ENCODE data around the gene TMEFF2. TPM values are rescaled to one million over a fixed set of nuclear protein-coding genes. Genes with fewer than 3 reads are reported as not detected.

Gene TMEFF2
- total and polyA plus RNA-seq, 2 donors, result 3.5 to 4.7 TPM

DNA sequence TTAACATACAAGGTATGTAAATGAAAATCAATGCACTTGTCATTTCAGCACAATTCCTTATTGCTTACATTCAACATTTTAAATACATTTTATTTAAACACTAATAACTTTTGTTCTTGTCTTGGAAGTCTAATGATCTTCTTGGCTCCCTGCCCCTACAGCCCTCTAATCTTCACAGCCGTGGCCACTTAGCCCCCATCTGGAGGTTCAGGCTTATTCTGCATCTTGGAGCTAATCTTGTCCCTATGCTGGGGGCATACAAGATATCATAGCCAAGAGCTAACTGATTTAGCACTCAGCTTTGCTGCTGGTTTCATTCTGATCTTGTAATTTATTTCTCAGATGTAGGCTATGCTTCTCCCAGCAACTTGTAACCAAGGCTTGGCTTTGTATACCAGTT, 140.8 kb downstream of the TMEFF2 start:
- no peaks in the 10 kb centered on the region for H3K4me1 ChIP-seq (ENCODE audit: insufficient read depth)
- H3K4me3 ChIP-seq (ENCODE audit: low read depth, low read length), result no peak overlapping the region
- DNase-seq (ENCODE audit: extremely low spot score), result no peak
- H3K36me3 ChIP-seq (ENCODE audit: insufficient read depth), result no peaks in the 10 kb centered on the region
- 43% methylated on average over 1 of the region's 1 CpG for WGBS
- no peak overlapping the region for H3K27ac ChIP-seq (ENCODE audit: low read depth)

DNA sequence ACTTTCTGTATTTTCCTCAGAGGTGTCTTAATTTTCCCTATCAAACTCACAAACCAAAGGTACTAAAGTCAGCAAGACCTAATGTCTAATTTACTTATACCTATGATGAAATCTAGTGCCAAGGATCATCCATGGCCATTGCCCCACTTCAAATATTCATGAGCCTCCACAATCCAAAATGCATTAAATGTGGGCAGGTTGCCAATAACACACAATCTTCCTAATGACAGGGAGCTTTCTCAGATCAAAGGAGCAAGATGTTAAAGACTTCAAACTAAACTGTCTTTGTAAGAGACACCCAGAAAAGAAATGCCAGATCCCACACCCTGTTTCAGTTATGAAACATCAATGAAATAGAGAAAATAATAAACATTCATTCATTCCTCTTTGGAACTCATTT, 143.2 kb downstream of the TMEFF2 start:
- DNase-seq (ENCODE audit: extremely low spot score), result no peak
- no peaks in the 10 kb centered on the region for H3K36me3 ChIP-seq (ENCODE audit: insufficient read depth)
- no peak overlapping the region for H3K4me3 ChIP-seq (ENCODE audit: low read depth, low read length)
- no peaks in the 10 kb centered on the region for H3K4me1 ChIP-seq (ENCODE audit: insufficient read depth)
- H3K27ac ChIP-seq (ENCODE audit: low read depth), result no peak overlapping the region

GRCh38 chr2:192049362-192049761, 145.4 kb downstream of the TMEFF2 start:
- no peak for DNase-seq (ENCODE audit: extremely low spot score)
- no peaks in the 10 kb centered on the region for H3K4me1 ChIP-seq (ENCODE audit: insufficient read depth)
- H3K4me3 ChIP-seq (ENCODE audit: low read depth, low read length), result no peak overlapping the region
- 97% methylated on average over 4 of the region's 4 CpGs for WGBS
- H3K27ac ChIP-seq (ENCODE audit: low read depth), result no peak overlapping the region
- H3K36me3 ChIP-seq (ENCODE audit: insufficient read depth), result no peaks in the 10 kb centered on the region

DNA sequence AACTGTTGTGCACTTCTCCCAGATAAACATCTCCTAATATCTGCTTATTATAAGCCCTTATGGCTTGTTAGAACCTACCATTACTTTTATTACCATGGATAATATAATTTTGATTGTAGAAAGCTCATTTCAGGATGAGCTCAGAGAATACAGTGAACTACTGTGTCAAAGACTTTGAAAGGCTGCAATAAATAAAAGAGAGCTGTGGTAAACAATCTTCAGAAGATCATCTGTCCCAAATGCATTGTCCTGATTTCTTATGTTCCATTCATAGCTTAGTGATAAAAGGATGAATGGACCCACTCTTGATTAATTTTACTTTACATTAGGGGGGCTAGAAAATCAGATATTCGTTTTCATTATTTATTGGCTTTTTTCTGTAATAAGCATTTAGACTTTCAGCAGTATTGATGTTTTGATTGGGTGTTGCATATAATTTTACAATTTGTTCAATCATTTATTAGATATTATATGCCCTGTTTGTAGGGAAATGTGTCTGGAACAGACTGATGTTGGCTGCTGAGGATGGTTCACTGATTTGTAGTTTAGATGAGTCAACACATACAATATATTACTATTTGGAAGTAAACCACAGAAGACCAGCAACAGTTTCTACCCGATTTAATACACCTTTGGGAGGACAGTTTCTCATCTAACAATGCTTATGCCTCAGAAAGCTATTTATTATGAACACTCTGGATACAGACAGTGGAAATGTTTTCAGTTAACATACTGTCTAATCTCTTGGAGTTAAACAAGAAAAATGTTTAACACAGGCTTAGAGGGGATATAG, 147.2 kb downstream of the TMEFF2 start:
- WGBS, result 73% methylated on average over 2 of the region's 2 CpGs
- no peak overlapping the region for H3K4me3 ChIP-seq (ENCODE audit: low read depth, low read length)

DNA sequence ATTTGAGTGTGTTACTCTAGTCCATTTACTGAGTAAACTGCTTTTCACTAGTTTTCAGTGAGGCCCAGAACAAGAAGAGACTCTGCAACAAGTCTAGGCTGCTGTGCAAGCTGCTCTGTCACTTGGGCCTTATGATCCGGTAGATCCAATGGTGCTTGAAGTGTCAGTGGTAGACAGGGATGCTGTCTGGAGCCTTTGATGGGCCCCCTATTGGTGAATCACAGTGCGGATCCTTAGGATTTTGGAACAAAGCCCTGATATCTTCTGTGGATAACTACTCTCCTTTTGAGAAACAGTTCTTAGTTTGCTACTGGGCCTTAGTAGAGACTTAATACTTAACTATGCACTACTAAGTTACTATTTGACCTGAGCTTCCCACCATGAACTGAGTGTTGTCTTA, 150.2 kb downstream of the TMEFF2 start:
- 98% methylated on average over 2 of the region's 2 CpGs for WGBS
- H3K27ac ChIP-seq (ENCODE audit: low read depth), result no peak overlapping the region
- H3K36me3 ChIP-seq (ENCODE audit: insufficient read depth), result no peaks in the 10 kb centered on the region
- no peak for DNase-seq (ENCODE audit: extremely low spot score)
- H3K4me3 ChIP-seq (ENCODE audit: low read depth, low read length), result no peak overlapping the region
- H3K4me1 ChIP-seq (ENCODE audit: insufficient read depth), result no peaks in the 10 kb centered on the region

More for the DNA sequence above, 147.2 kb downstream of the TMEFF2 start:
- no peaks in the 10 kb centered on the region for H3K36me3 ChIP-seq (ENCODE audit: insufficient read depth)
- H3K27ac ChIP-seq (ENCODE audit: low read depth), result no peak overlapping the region
- DNase-seq (ENCODE audit: extremely low spot score), result no peak
- no peaks in the 10 kb centered on the region for H3K4me1 ChIP-seq (ENCODE audit: insufficient read depth)

GRCh38 chr2:192043216-192043870, 151.4 kb downstream of the TMEFF2 start:
- Histone ChIP-seq H3K4me3 (ENCODE audit: low read depth, low read length) (no peak overlapping the region), H3K4me1 (ENCODE audit: insufficient read depth) (no peaks in the 10 kb centered on the region), H3K27ac (ENCODE audit: low read depth) (no peak overlapping the region), H3K36me3 (ENCODE audit: insufficient read depth) (no peaks in the 10 kb centered on the region)
- no peak for DNase-seq (ENCODE audit: extremely low spot score)
- 87% methylated on average over 6 of the region's 6 CpGs for WGBS

DNA sequence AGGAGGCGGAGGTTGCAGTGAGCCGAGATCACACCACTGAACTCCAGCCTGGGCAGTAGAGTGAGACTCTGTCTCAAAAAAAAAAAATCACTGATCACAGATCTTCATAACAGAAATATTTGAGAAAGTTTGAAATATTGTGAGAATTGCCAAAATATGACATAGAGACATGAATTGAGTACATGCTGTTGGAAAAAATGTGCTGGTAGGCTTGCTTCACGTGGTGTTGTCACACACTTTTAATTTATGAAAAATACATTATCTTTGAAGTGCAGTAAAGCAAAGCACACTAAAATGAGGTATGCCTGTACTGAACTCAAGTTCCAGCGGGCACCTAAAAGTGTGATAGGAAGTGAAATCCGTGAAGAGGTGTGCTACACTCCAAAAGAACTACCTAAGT, 152.6 kb downstream of the TMEFF2 start:
- Histone ChIP-seq H3K36me3 (ENCODE audit: insufficient read depth) (no peaks in the 10 kb centered on the region), H3K4me3 (ENCODE audit: low read depth, low read length) (no peak overlapping the region), H3K27ac (ENCODE audit: low read depth) (no peak overlapping the region), H3K4me1 (ENCODE audit: insufficient read depth) (no peaks in the 10 kb centered on the region)
- 96% methylated on average over 5 of the region's 5 CpGs for WGBS
- no peak for DNase-seq (ENCODE audit: extremely low spot score)

DNA sequence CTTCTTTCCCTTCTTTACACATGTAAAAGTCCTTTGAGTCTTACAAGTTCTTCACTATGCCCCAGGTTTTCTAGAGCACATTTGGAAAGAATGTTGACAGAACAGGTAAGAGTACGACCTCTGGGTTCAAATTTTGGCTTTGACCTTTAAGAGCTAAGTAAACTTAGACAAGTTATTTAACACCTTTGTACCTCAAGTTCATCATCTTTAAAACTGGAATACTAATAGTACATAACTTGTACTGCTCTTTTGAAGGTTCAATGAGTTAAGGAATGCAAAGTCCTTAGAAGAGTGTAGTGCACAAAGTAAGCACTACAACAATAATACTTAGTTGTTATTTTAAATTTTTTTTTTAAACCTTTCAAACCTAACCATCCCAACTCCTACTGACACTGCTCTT, 156.6 kb downstream of the TMEFF2 start:
- H3K27ac ChIP-seq (ENCODE audit: low read depth), result no peak overlapping the region
- no peak for DNase-seq (ENCODE audit: extremely low spot score)
- H3K4me1 ChIP-seq (ENCODE audit: insufficient read depth), result no peaks in the 10 kb centered on the region
- H3K36me3 ChIP-seq (ENCODE audit: insufficient read depth), result no peaks in the 10 kb centered on the region
- WGBS, result 85% methylated on average over 1 of the region's 1 CpG
- H3K4me3 ChIP-seq (ENCODE audit: low read depth, low read length), result no peak overlapping the region

DNA sequence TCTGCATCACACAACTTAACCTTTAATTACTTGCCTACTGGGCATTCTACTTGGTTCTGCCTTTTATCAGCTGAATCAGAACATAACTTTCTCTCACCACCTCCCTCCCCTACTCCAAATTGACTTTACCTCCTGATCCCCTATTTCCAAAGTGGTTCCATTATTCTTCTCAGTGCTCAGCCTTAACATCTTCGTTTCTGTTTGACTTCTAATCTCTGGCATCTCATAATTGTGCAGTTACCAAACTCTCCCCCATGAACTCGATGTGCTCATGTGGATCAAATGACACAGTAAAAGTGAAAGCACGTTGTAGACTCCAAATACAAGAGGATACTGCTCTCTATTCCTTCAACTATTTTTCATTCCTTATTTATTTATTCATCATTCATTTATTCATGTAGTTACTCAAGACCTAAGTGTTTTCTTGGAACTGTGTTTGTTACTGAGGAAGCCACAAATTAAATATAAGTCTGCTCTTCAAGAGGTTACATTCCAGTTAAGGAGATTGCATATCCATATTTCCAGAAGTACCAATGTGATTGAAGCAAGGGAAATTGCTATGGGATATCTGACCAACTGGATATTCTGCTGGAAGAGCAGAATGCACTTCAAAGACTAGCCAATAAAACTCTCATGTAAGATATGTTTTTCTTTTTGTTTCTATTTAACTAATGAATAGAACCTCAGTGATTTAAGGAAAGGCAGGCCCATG, 158.8 kb downstream of the TMEFF2 start:
- WGBS, result 19% methylated on average over 3 of the region's 3 CpGs
- DNase-seq (ENCODE audit: extremely low spot score), result no peak
- H3K36me3 ChIP-seq (ENCODE audit: insufficient read depth), result no peaks in the 10 kb centered on the region
- no peak overlapping the region for H3K4me3 ChIP-seq (ENCODE audit: low read depth, low read length)
- H3K27ac ChIP-seq (ENCODE audit: low read depth), result no peak overlapping the region
- H3K4me1 ChIP-seq (ENCODE audit: insufficient read depth), result no peaks in the 10 kb centered on the region

GRCh38 chr2:192030856-192031255, 163.9 kb downstream of the TMEFF2 start:
- Histone ChIP-seq H3K4me1 (ENCODE audit: insufficient read depth) (no peaks in the 10 kb centered on the region), H3K4me3 (ENCODE audit: low read depth, low read length) (no peak overlapping the region), H3K36me3 (ENCODE audit: insufficient read depth) (no peaks in the 10 kb centered on the region), H3K27ac (ENCODE audit: low read depth) (no peak overlapping the region)
- DNase-seq (ENCODE audit: extremely low spot score), result no peak
- WGBS, result 97% methylated on average over 3 of the region's 3 CpGs

DNA sequence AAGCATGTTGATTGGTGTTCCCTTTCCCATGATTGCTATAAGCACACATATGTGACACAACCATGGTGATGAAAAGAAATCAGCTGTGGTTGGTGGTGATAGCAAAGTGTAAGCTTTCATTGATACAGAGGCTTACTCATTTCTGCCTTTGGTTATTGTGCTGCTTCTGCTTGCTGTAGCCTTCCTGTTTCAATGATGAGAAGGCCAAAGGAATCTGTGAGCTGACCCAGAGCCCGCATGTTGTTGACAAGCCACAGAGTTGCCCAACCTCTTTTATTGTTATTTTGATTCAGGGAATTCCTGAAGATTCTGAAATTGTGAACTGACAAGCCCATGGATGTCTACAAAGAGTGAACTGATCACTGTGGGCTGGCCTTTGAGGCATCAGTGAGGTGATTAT, 164.4 kb downstream of the TMEFF2 start:
- no peaks in the 10 kb centered on the region for H3K36me3 ChIP-seq (ENCODE audit: insufficient read depth)
- H3K27ac ChIP-seq (ENCODE audit: low read depth), result no peak overlapping the region
- DNase-seq (ENCODE audit: extremely low spot score), result no peak
- no peaks in the 10 kb centered on the region for H3K4me1 ChIP-seq (ENCODE audit: insufficient read depth)
- no peak overlapping the region for H3K4me3 ChIP-seq (ENCODE audit: low read depth, low read length)
- 91% methylated on average over 1 of the region's 1 CpG for WGBS

GRCh38 chr2:192029089-192029488, 165.6 kb downstream of the TMEFF2 start:
- Histone ChIP-seq H3K27ac (ENCODE audit: low read depth) (no peak overlapping the region), H3K4me3 (ENCODE audit: low read depth, low read length) (no peak overlapping the region), H3K36me3 (ENCODE audit: insufficient read depth) (no peaks in the 10 kb centered on the region), H3K4me1 (ENCODE audit: insufficient read depth) (no peaks in the 10 kb centered on the region)
- 89% methylated on average over 2 of the region's 2 CpGs for WGBS
- no peak for DNase-seq (ENCODE audit: extremely low spot score)

DNA sequence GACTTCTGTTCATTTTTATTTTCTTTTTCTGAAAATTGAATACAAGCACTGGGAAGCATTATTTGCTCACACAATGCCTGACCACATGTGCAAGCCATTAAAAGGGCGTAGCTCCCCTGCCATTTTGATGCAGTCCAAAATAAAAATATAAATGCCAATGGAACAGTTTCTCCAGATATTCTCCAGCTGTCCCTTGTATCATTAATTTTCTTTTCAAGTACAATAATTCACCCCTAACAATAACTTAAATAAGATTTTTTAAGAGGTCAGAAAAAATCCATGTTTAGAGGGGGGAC, 168.0 kb downstream of the TMEFF2 start:
- WGBS, result 73% methylated on average over 1 of the region's 1 CpG

More for the DNA sequence above, 168.0 kb downstream of the TMEFF2 start:
- Histone ChIP-seq H3K4me3 (ENCODE audit: low read depth, low read length) (no peak overlapping the region), H3K36me3 (ENCODE audit: insufficient read depth) (no peaks in the 10 kb centered on the region), H3K27ac (ENCODE audit: low read depth) (no peak overlapping the region), H3K4me1 (ENCODE audit: insufficient read depth) (no peaks in the 10 kb centered on the region)
- DNase-seq (ENCODE audit: extremely low spot score), result no peak

Data from urinary bladder (tissue), 4 donors.